ENCODE measurements around the gene SCARB1. TPM values are rescaled to one million over a fixed set of nuclear protein-coding genes. Genes with fewer than 3 reads are reported as not detected.

SCARB1 gene
- total and polyA plus RNA-seq, 2 experiments from 2014 or later = 31.0 to 62.5 TPM

DNA sequence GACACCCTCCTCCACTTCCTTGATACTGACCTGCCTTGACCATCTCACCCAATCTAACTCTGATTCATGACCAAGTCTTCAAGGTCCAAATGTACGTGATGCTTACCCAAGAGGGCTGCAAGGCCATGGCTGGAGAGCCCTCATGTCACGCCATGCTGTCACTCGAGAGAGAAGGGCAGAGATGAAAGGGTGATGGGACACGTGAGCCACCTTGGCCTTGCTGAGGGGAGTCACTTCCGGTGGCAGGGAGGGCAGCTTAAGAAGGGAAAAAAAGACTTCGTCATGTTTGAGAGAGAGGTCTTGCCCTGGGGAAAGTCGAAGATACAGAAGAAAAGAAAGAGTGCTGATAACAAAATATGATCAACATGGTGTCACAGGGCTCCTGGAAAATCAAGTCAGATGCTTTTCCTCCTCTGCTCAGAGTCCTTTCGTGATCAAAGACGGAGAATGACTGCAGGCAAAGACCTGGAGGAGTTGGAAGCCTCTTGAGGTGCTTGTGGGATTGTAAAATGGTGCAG is 3.3 kb upstream of the SCARB1 start (continued):
- TF ChIP-seq, protein P1, sequence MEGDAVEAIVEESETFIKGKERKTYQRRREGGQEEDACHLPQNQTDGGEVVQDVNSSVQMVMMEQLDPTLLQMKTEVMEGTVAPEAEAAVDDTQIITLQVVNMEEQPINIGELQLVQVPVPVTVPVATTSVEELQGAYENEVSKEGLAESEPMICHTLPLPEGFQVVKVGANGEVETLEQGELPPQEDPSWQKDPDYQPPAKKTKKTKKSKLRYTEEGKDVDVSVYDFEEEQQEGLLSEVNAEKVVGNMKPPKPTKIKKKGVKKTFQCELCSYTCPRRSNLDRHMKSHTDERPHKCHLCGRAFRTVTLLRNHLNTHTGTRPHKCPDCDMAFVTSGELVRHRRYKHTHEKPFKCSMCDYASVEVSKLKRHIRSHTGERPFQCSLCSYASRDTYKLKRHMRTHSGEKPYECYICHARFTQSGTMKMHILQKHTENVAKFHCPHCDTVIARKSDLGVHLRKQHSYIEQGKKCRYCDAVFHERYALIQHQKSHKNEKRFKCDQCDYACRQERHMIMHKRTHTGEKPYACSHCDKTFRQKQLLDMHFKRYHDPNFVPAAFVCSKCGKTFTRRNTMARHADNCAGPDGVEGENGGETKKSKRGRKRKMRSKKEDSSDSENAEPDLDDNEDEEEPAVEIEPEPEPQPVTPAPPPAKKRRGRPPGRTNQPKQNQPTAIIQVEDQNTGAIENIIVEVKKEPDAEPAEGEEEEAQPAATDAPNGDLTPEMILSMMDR (conservative IDR thresholded peaks at IDR 0.05; ENCODE audit: low read depth in 2 of 2) = no peak
- TF ChIP-seq ZNF114 (CRISPR knock-in tag; IDR thresholded peaks at IDR 0.05) (no peak), POLR2AphosphoS5 (IDR thresholded peaks at IDR 0.05; ENCODE audit: low read depth) (no peak), EZH2phosphoT487 (IDR thresholded peaks at IDR 0.05; ENCODE audit: unreplicated experiment) (no peak), STAT1 (IDR thresholded peaks at IDR 0.05; ENCODE audit: unreplicated experiment) (no peak)
- TF ChIP-seq, protein P2, sequence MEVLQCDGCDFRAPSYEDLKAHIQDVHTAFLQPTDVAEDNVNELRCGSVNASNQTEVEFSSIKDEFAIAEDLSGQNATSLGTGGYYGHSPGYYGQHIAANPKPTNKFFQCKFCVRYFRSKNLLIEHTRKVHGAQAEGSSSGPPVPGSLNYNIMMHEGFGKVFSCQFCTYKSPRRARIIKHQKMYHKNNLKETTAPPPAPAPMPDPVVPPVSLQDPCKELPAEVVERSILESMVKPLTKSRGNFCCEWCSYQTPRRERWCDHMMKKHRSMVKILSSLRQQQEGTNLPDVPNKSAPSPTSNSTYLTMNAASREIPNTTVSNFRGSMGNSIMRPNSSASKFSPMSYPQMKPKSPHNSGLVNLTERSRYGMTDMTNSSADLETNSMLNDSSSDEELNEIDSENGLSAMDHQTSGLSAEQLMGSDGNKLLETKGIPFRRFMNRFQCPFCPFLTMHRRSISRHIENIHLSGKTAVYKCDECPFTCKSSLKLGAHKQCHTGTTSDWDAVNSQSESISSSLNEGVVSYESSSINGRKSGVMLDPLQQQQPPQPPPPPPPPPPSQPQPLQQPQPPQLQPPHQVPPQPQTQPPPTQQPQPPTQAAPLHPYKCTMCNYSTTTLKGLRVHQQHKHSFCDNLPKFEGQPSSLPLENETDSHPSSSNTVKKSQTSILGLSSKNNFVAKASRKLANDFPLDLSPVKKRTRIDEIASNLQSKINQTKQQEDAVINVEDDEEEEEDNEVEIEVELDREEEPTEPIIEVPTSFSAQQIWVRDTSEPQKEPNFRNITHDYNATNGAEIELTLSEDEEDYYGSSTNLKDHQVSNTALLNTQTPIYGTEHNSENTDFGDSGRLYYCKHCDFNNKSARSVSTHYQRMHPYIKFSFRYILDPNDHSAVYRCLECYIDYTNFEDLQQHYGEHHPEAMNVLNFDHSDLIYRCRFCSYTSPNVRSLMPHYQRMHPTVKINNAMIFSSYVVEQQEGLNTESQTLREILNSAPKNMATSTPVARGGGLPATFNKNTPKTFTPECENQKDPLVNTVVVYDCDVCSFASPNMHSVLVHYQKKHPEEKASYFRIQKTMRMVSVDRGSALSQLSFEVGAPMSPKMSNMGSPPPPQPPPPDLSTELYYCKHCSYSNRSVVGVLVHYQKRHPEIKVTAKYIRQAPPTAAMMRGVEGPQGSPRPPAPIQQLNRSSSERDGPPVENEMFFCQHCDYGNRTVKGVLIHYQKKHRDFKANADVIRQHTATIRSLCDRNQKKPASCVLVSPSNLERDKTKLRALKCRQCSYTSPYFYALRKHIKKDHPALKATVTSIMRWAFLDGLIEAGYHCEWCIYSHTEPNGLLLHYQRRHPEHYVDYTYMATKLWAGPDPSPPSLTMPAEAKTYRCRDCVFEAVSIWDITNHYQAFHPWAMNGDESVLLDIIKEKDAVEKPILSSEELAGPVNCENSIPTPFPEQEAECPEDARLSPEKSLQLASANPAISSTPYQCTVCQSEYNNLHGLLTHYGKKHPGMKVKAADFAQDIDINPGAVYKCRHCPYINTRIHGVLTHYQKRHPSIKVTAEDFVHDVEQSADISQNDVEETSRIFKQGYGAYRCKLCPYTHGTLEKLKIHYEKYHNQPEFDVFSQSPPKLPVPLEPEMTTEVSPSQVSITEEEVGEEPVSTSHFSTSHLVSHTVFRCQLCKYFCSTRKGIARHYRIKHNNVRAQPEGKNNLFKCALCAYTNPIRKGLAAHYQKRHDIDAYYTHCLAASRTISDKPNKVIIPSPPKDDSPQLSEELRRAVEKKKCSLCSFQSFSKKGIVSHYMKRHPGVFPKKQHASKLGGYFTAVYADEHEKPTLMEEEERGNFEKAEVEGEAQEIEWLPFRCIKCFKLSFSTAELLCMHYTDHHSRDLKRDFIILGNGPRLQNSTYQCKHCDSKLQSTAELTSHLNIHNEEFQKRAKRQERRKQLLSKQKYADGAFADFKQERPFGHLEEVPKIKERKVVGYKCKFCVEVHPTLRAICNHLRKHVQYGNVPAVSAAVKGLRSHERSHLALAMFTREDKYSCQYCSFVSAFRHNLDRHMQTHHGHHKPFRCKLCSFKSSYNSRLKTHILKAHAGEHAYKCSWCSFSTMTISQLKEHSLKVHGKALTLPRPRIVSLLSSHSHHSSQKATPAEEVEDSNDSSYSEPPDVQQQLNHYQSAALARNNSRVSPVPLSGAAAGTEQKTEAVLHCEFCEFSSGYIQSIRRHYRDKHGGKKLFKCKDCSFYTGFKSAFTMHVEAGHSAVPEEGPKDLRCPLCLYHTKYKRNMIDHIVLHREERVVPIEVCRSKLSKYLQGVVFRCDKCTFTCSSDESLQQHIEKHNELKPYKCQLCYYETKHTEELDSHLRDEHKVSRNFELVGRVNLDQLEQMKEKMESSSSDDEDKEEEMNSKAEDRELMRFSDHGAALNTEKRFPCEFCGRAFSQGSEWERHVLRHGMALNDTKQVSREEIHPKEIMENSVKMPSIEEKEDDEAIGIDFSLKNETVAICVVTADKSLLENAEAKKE (CRISPR knock-in tag; IDR thresholded peaks at IDR 0.05) = no peak

DNA sequence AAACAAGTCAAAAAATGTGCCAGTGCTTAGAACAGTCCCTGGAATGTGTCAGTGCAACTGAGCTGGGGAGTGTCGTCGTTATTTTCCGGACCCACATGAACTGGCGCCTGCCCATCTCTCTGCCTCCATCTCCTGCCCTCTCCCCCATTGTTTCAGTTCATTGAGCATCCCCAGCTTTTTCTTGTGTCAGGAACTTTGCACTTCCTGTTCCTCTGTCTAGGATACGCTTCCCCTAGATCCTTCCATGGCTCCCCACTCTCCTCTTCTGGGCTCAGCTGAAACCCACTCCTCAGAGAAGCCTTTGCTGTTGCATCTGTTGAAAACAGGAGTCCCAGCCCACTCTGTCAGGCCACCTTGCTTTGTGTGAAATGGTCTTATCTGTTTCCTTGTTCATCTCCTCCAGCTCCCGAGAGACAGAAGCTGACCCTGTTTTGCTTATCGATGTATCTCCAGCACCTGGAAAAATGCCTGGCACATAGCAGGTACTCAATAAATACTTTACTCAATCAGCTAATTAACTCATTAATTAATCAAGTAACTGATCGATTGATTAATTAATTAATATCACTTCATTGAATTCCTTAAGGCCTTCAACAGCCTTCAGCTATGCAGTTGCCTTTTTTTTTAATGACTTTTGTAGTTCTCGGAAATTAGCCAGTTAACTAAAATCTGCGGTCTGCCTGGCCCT is 2.7 kb upstream of the SCARB1 start:
- Histone ChIP-seq H3K4me2 (no peak overlapping the region), H3K36me3 (ENCODE audit: insufficient read depth) (no peaks in the 10 kb centered on the region), H3K27ac (ENCODE audit: low read depth) (no peak overlapping the region), H3K4me3 (no peak overlapping the region), H3K4me1 (ENCODE audit: insufficient read depth) (peaks cover 30% of the 10 kb centered on the region), H3K27me3 (ENCODE audit: insufficient read depth) (0 out of 2 replicates have a peak, but pooled peaks cover 3% of the 10 kb centered on the region), H3K9me2 (ENCODE audit: insufficient read depth) (no peaks in the 10 kb centered on the region), H3K79me2 (replicated peaks; ENCODE audit: insufficient read depth) (peaks cover 13% of the 10 kb centered on the region), H2AFZ (no peak overlapping the region; the same call in 1 of the 2 replicates), H4K20me1 (replicated peaks; ENCODE audit: insufficient read depth) (no peaks in the 10 kb centered on the region), H3F3A (replicated peaks; ENCODE audit: low read depth) (0 out of 2 replicates have a peak, but pooled peaks cover 5% of the 10 kb centered on the region)
- DNase-seq (ENCODE audit: low spot score) (no peak), ATAC-seq (no peak)
- TF ChIP-seq EZH2phosphoT487 (IDR thresholded peaks at IDR 0.05; ENCODE audit: unreplicated experiment) (no peak), STAT1 (IDR thresholded peaks at IDR 0.05; ENCODE audit: unreplicated experiment) (no peak), NANOG (IDR thresholded peaks at IDR 0.05; ENCODE audit: borderline replicate concordance) (no peak)
- Mint-ChIP-seq H3K36me3 (ENCODE audit: low read depth) (no peaks in the 10 kb centered on the region; the same call in 2 of the 3 replicates), H3K4me1 (peaks cover 29% of the 10 kb centered on the region), H3K9me3 (peaks cover 5% of the 10 kb centered on the region; the same call in 2 of the 3 replicates), H3K27me3 (ENCODE audit: insufficient read depth, low read depth, poor library complexity) (peaks cover 25% of the 10 kb centered on the region), H3K4me3 (no peak overlapping the region), H3K27ac (no peak overlapping the region)

Measured in GM23338 (cell line).